Right renal pelvis (tissue), 4 donors: ENCODE results near the gene SLC1A1. TPM values are rescaled to one million over a fixed set of nuclear protein-coding genes. Genes with fewer than 3 reads are reported as not detected.

Experiments
- DNase-seq, 4 donors: peaks; one replicate each; pipeline ENCODE4 v3.0.0-alpha.2; 2013; ENCODE audit warnings: low read depth in 4 of 4, low spot score in 3 of 4, missing footprints in 1 of 4
- polyA plus RNA-seq, 4 donors: library from polyadenylated mRNA; unstranded; fragments of 120-200 nt; gene quantifications; one replicate each; pipeline ENCODE4 v1.2.1, GENCODE V29; 2013; ENCODE audit not compliant: insufficient read length in 4 of 4

SLC1A1 gene
- polyA plus RNA-seq = 10 to 100 TPM; 21.2 to 24.5 (median 21.4) TPM

DNA sequence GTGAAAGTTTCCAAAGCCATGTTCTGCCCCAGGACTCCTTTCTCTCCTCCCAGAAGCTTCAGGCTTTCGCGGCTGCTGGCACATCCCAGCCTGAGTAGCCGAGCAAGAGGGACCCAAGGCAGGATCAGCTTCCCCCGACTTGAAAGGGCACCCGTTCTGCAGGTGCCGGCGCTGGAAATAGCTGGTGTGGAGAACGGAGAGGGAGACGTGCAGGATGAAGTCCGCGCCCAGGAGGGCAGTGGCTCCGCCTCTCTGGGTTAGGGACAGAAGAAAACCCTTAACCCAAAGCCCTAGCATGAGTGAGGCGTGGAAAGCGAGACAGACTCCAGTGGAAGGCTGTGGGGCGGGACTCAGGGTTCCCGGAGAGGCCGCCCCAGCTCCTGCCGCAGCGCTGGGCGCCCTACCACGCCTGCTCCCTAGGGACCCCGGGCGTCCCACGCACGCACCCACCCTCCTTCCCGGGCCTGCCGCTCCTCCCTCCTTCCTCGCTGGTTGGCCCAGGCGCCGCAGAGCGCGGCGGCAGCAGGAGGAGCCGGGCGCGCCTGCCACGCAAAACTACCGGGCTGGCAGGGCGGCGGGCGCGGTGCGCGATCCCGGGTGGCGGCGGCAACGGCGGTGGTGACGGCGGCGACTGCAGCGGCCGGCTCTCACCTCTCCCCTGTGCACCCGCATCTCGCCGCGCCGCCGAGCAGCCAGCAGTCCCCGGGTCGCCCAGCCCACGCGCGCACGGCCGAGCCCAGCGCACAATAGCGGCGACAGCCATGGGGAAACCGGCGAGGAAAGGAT lies at the start of gene SLC1A1:
SLC1A1 (plus strand) TSS at position 550 of the 786 bp plus-strand sequence; CDS start at position 762, 212 bp downstream.
- peak; percentile 22 to 38 (median 28) for DNase-seq

DNA sequence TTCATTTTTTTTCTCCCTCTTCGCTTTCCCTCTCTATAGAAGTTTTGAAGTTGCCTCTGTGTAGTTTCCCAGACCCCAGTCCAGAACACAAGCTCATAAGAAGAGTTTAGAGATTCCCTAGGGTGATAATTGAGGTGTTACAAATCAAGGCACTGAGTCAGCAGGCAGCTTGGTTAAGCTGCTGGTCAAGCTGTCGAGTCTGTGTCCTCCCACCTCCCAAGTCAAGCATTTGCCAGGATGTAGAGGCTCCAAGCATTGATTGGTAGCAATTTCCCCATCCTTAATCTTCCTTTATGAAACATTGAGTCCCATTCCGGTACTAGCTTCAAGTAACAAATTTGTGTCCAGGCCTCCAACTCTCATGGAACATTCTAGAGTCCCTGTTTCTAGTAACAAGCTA lies 47.5 kb upstream of the SLC1A1 start:
- no peak for DNase-seq

DNA sequence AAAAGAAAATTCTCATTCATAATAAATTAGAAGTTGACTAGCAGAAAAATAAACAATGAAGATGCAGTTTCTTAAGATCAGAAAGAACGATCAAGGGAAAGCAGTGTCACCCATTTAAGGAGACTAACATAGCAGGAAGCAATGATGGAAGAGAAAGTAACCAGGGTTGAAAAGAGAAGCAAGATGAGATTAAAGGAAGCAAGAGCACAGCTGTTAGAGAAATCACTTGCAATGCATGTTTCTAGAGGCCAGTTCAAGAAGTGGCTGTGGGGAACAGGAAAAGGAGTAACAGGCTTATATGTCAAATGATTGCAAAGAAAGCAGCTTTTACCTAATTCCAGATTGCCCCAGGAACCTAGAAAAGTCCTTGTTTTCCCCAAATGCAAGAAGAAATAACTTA lies 46.8 kb upstream of the SLC1A1 start:
- DNase-seq = no peak

DNA sequence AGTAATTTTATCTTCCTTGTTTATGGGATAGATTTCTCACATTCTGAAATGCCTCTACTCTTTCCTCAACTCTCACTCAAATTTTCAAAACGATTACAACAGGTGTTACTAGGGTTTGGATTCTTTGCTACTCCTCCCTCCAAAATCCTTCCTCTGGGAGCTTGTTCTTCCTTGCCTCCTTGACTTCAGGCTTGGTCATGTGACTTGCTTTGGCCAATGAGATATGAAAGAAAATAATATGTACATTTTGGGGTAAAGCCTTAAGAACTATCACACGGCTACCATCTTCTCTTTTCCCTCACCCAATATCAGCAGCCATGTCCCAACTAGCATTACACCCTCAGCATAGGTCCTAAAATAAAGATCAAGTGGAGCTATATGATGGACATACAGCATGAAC lies 28.8 kb upstream of the SLC1A1 start:
- DNase-seq = no peak

DNA sequence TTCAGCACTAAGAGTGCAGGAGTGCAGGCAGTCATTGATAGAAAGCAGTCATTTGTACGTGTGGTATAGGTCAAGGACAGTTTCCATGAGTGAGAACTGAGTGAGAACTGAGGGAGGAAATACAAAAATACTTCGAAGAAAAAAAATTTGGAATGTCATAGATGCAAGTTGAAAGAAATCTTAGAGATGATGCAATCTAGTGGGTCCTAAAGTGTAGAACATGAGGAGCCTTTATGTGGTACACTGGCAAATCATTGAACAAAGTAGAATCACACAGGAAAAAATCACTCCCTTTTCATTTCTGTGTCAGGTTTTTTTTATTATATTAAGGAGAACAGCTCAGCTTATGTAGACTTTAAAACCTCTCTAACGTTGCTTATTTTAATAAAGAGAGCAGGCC lies 26.4 kb upstream of the SLC1A1 start:
- no peak for DNase-seq

DNA sequence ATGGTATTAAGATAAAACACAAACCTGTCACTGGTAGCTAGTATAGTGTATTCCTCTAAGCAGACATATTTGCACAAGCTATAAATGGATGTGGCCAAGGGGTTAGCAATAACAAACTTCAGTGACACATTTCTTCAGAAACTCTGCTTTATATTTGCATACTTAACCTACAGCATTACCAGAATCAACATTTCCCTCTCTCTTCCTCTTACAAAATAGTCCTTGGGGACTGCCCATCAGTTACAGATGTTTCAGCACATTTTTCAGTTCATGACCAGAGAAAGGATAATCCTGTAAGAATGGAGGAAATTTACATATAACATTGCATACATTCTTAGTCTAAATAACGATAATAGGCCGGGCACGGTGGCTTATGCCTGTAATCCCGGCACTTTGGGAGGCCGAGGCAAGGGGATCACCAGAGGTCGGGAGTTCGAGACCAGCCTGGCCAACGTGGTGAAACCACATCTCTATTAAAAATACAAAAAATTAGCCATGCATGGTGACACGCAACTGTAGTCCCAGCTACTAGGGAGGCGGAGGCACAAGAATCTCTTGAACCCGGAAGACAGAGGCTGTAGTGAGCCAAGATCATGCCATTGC lies 25.3 kb upstream of the SLC1A1 start:
- DNase-seq = no peak

DNA sequence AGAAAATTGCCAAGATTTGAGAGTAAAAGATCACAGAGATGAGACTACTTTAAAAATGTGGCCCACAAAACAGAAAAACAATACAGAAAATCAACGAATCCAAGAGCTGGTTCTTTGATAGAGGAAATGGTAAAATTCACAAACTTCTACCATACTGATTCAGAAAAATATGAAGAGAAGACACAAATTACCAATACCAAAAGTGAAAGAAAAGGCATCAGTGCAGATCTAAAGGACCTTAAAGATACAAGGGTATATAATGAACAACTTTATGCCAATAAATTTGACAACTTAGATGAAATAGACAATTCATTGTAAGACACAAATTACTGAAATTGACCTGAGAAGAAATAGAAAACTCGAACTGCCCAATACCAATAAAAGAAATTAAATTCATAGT lies 24.4 kb upstream of the SLC1A1 start:
- no peak for DNase-seq

DNA sequence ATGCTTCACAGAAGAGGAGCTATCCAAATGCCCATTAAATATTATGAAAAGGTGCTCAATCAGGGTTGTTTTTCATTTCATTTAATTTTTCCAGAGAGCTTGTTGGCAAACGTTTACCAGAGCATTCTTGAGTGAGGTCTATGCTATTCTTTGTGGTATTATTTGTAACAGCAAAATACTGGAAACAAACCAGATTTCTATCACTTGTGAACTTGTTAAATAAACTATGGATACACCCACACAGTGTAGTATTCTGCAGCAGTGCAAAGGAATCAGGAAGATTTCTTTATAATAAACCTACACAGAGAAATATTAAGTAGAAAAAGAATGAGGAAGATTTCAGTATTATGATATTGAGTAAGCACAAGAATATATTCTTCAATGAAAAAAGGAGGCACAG lies 15.0 kb upstream of the SLC1A1 start:
- no peak for DNase-seq

DNA sequence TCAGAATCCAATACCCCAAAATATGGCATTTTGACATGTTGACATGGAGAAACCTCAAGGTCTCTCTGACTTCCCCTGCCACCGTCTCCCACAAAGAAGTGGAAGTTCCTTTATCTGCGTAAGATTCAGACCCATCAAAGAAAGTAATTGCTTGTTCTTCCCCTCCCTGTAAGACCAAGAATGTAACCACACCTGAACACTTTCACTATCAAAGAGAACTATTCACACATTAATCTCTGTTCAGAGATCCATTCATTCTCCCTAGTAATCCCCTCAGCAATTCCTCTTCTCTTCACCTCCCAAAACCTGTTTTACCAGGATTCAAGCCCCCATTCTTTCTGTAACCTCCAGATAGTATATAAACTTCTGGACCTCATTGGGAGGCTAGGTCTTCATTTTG lies 4.1 kb upstream of the SLC1A1 start:
- DNase-seq = no peak

DNA sequence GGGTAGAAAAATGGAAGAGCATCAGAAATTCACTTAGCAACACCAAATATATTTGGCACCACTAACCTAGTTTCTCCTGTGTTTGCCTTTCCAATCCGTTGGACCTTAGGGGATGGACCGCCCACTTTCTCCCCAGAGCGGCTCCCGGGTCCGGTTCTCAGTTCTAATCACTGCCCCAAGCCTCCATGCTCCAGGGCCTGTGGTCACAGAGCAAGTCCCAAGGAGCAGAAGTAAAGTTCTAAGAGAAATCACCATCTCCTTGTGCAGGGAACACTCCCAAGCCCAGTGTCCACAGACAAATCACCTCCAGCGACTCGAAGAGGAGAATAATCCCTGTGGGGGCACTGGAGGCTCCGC lies 728 bp upstream of the SLC1A1 start:
- DNase-seq = peak in 1 of 4 donors; percentile 13

DNA sequence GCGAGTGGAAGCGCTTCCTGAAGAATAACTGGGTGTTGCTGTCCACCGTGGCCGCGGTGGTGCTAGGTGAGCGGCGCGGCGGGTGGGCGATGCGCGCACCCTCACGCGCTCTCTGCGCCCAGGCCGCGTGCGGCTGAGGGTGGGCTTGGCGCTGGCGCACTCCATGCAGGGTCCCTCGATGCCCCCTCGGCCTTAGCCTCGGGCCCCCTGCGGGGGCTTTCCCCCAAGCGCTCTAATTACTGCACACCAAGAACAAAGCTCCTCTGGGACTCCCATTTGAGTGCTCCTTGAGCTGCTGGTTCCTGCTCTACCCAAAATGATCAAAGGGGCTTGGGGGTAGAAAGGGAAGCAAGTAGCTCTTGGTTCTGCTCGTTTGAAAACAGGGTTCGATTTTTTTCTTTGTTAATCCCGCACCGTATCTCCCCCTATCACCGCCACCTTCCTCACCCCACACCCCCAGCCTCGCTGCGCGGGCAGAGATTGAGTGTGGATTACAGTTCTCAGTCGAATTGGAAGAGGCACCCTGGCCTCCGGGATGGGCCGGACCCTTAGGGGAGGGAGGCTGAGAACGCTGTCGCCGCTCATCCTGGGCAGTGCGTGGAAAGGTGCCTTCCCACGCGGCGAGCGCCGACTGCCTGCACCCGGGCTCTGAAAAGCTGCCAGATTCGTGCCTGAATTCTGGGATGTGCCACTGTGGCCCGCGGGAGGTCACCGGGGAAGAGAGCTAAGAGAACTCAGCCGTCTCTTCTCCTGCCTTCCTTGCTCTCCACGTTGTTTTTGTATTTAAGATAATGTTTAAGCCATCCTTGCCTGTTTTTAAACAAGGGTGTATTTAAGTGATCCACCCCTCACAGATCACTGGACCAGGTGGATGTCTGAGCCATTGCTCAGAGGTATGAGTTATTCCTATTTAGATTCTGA lies 697 bp downstream of the SLC1A1 start:
- peak in 1 of 4 donors; percentile 10 for DNase-seq

DNA sequence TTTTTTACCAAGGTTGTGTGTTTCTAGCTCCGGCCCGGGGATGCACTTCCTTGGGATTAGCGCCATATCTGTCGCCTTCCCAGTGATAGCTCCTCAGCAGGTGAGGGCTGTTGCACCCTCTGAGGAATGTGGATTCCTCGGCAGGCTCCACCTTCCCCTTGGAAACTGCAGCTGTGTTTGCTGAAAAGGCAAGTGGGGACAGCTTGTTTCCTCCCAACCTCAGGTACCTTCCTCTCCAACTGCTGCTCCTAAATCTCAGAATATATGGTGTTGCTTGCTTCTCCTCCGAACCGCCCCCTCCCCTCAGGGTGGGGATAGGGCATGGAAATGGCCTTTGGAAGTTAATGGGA lies 1.3 kb downstream of the SLC1A1 start:
- DNase-seq = peak in 1 of 4 donors; percentile 5

DNA sequence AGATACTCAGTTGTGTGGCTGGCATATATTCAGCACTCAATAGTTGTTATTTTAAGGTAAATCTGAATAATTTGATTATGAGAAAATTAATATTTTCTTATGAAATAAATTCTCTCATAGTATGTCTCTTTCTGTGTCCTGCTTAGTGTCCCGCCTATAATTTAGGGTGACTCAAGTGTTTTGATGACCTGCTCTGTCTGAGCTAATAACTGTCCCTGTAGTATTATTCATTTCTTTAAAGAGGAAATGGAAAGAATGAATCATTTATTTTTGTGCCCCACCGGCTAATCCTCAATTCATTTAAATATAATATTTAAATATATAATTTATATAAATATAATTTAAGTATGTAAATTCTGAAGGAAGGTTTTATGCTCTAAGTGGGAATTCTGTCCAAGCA lies 4.1 kb downstream of the SLC1A1 start:
- DNase-seq = no peak

DNA sequence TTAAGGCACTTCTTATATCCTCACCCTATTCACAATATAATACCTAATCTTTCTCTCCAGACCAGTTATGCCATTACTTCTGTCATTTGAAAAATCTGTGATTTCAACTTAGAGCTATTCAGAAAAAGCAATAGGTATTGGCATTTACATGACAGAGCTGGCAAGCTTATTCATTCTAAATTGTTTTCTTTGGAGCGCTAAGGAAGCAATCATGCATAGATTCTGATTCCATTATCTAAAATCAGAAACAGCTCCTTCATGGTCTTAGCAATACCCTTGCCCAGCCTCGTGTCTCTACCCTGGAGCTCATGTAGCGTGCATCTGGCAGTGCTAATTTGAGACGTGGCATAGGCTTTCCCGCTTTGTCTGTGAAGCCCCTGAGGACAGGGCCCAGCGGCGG lies 4.5 kb downstream of the SLC1A1 start:
- no peak for DNase-seq

DNA sequence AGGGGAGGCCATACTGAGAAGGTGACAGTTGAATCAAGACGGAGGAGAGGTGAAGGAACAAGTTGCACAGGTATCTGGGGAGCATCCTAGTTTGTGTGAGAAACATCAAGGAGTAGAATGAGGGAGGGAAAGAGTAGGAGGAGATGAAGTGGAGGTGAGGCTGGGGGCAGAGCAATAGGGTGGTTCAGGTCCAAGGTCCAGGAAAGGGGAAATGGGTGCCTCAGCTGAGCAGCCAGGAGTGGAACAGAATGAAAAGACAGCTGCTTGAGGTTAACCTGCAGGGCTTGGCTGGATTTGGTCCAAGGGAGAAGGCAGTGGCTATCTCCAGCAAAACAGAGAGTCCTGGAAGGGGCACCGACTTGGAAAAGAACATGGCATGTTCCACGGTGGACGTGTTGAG lies 5.3 kb downstream of the SLC1A1 start:
- DNase-seq = no peak

DNA sequence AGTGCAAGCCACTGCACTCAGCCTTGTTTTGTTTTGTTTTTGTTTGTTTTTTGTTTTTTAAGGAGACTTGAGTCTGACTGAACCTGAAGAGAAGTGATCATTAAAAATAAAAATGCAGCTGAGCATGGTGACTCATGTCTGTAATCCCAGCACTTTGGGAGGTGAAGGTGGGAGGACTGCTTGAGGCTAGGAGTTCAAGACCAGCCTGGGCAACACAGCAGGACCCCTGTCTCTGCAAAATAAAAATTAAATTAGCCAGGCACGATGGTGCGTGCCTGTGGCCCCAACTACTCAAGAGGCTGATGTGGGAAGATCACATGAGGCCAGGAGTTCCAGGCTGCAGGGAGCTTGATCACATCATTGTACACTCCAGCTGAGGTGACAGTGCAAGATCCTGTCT lies 6.2 kb downstream of the SLC1A1 start:
- DNase-seq = no peak

DNA sequence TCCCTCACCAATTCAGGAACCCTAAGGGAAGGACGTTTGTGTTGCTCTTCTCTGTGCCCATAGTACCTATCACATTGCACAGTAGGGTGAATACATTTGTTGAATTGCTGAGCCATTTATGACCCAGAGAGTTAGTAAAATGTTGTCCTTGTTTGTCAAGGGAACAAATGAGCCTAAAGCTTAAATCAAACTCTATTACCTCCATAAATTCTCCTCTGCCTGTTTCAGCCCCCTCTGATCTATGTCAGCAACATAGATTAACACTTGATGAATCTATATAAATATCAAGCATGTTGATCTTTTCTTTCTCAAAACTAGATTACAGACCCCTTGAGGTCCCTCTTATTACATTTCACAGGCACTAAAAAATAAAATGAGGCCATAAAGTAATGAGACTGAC lies 7.1 kb downstream of the SLC1A1 start:
- no peak for DNase-seq

DNA sequence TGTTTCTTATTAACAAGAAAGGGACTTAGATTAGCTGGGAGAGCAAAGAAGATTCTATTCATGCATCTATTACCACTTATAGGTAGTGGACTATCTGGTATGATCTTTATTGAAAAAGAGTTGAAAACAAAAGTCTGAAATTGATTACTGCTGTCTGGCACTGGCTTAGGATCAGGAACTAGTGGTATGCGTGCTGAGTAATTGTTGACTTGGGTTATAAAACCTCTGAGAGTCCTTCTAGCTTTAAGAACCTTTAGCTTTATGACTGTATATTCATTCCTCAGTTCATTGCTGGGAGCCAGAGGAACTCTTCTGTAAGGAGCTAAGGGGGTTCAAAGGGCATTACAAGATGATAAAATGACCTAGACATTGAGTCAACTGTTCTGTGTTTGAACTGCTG lies 7.6 kb downstream of the SLC1A1 start:
- no peak for DNase-seq

DNA sequence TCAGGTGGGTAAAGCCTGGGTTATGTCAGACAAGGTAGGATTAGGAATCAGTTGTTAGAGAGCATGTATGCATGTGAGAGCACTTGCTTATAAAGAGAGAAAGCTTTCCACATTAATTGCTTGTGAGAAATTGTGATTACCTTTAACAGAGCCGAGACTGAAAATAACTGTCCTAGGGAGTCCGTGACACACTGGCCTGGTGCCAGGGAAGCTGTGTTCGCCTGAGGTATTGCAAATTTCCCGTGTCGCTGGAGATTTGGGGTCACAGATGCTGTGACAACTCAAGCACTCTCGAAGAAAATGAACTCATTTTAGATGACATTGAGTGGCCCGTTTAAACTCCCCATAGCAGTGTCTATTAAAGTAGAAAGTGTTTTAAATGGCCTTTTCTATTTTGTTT lies 9.6 kb downstream of the SLC1A1 start:
- no peak for DNase-seq

DNA sequence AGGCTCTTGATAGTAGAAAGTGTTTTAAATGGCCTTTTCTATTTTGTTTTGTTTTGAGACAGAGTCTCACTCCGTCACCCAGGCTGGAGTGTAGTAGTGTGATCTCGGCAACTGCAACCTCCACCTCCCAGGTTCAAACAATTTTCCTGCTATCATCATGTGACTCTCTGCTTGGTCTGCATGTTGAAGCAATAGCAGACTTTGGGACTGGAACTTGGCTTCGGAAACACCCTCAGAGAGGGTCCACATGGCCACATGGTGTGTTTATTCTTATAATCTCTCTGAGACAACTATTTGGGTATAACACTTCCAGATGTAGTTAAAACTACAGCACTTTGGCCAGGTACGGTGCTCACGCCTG lies 10.9 kb downstream of the SLC1A1 start:
- no peak for DNase-seq

DNA sequence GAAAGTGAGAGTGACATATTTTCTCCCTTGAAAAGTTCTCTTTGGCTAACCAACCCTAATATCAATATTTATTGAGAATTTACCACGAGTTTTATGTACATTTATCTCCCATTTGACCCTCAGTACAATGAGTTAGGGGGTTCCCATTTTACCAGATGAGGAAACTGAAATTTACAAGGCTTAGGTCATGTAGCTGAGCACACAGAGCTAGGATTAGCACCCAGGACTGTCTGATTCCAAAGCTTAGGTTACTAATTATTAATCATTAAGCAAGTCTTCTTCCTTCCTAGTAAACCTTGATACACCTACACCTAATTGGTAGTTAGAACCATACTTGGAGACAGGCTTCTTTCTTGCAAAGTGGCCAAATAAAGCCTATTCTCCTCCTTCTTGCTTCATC lies 12.2 kb downstream of the SLC1A1 start:
- DNase-seq = no peak

DNA sequence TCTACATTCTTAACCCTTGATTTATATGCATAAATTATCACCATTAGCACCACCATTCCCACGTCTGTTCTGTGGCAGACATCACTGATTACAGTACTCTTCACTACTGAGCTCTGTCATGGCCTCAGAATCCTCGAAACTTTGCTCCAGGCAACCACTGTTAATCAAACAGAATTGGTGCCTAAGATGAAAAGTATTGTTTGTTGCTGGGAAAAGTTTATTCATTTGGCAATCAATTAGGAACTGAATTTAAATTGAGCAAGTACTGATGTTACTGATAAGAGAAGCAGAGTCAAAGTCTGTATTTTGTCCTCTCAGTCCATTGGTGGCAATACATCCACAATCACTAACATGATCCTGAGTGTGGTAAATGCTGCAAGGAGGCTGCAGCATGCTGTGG lies 12.8 kb downstream of the SLC1A1 start:
- no peak for DNase-seq
